Mesenchymal stem cell (in vitro differentiated cells and primary cell): Measurements from ENCODE around the gene BRCA1.
"Not testable (repeated sequence)": the region's sequence is repeated elsewhere in the genome, so short reads cannot be mapped to it uniquely, and the experiment has no call there.

Experiments used
- DNase-seq: peaks from one replicate; pipeline ENCODE4 v3.0.0-alpha.2; 2013
- H2AFZ ChIP-seq: one replicate; pipeline ENCODE4 v1.6.1; 2013; ENCODE audit warnings: low read depth, mild to moderate bottlenecking, control low read depth, inconsistent platforms, low read length, moderate library complexity
- H2AK5ac ChIP-seq: 2 replicates; pipeline ENCODE4 v1.6.1; 2013; ENCODE audit warnings: low read length, moderate library complexity, mild to moderate bottlenecking, inconsistent platforms; ENCODE audit not compliant: severe bottlenecking
- H2BK120ac ChIP-seq: one replicate; pipeline ENCODE4 v1.6.1; 2013; ENCODE audit warnings: low read depth, mild to moderate bottlenecking, inconsistent platforms, low read length, moderate library complexity
- H2BK12ac ChIP-seq, 2 experiments: one replicate each; pipeline ENCODE4 v1.6.1; 2013; ENCODE audit warnings: inconsistent platforms in 2 of 2, low read length in 2 of 2, mild to moderate bottlenecking in 2 of 2, moderate library complexity in 2 of 2, control low read depth in 1 of 2
- H2BK15ac ChIP-seq: one replicate; pipeline ENCODE4 v1.6.1; 2013; ENCODE audit warnings: mild to moderate bottlenecking, low read depth, inconsistent platforms; ENCODE audit not compliant: poor library complexity, severe bottlenecking
- H2BK5ac ChIP-seq: 2 replicates; pipeline ENCODE4 v1.6.1; 2013; ENCODE audit warnings: low read depth, mild to moderate bottlenecking, low read length, control low read depth, inconsistent platforms; ENCODE audit not compliant: poor library complexity, severe bottlenecking
- H3K14ac ChIP-seq, 2 experiments: one replicate each; pipeline ENCODE4 v1.6.1; 2013; ENCODE audit warnings: inconsistent platforms in 2 of 2, low read length in 2 of 2, control low read depth in 1 of 2, mild to moderate bottlenecking in 1 of 2, moderate library complexity in 1 of 2
- H3K18ac ChIP-seq, 2 experiments: one replicate each; pipeline ENCODE4 v1.6.1; 2013; ENCODE audit warnings: inconsistent platforms in 2 of 2, low read length in 2 of 2, control low read depth in 1 of 2, low read depth in 1 of 2, mild to moderate bottlenecking in 1 of 2
- H3K23ac ChIP-seq, 2 experiments: one replicate each; pipeline ENCODE4 v1.6.1; 2013; ENCODE audit warnings: inconsistent platforms in 2 of 2, low read length in 2 of 2, mild to moderate bottlenecking in 2 of 2, moderate library complexity in 2 of 2, control low read depth in 1 of 2
- H3K27ac ChIP-seq: 2 replicates; pipeline ENCODE4 v1.5.1; 2013; ENCODE audit warnings: mild to moderate bottlenecking, moderate library complexity, low read length, control low read depth, inconsistent platforms; ENCODE audit not compliant: poor library complexity, severe bottlenecking
- H3K27me3 ChIP-seq, 2 experiments: 2 replicates each; pipeline versions ENCODE4 v1.6.1 to v1.7.0; 2013; ENCODE audit warnings: low read length in 2 of 2, mild to moderate bottlenecking in 2 of 2, moderate library complexity in 2 of 2, control low read depth in 1 of 2, inconsistent platforms in 1 of 2; ENCODE audit not compliant: control insufficient read depth in 1 of 2, insufficient read depth in 1 of 2
- H3K36me3 ChIP-seq, 2 experiments: 2 replicates each; pipeline versions ENCODE4 v1.6.1 to v1.7.0; 2013; ENCODE audit warnings: low read length in 2 of 2, control low read depth in 1 of 2, inconsistent platforms in 1 of 2, low read depth in 1 of 2, mild to moderate bottlenecking in 1 of 2; ENCODE audit not compliant: insufficient read depth in 2 of 2, control insufficient read depth in 1 of 2
- H3K4ac ChIP-seq, 2 experiments: one replicate each; pipeline ENCODE4 v1.6.1; 2013; ENCODE audit warnings: inconsistent platforms in 2 of 2, low read length in 2 of 2, mild to moderate bottlenecking in 2 of 2, moderate library complexity in 2 of 2, control low read depth in 1 of 2, low read depth in 1 of 2
- H3K4me1 ChIP-seq: 2 replicates; pipeline ENCODE4 v1.6.1; 2013; ENCODE audit warnings: low read depth, low read length, control low read depth; ENCODE audit not compliant: control insufficient read depth, insufficient read depth
- H3K4me2 ChIP-seq: 2 replicates; pipeline ENCODE4 v1.6.1; 2013; ENCODE audit warnings: low read length, mild to moderate bottlenecking, inconsistent platforms; ENCODE audit not compliant: poor library complexity, severe bottlenecking
- H3K4me3 ChIP-seq, 2 experiments: 2 replicates each; pipeline versions ENCODE4 v1.5.1 to v1.7.0; 2013; ENCODE audit warnings: low read length in 2 of 2, mild to moderate bottlenecking in 2 of 2, control low read depth in 1 of 2, low read depth in 1 of 2; ENCODE audit not compliant: insufficient read depth in 1 of 2
- H3K79me1 ChIP-seq: replicated peaks from 2 replicates; pipeline ENCODE4 v1.6.1; 2013; ENCODE audit warnings: mild to moderate bottlenecking, control low read depth, low read length, inconsistent platforms; ENCODE audit not compliant: poor library complexity, severe bottlenecking
- H3K9ac ChIP-seq: 2 replicates; pipeline ENCODE4 v1.7.0; 2013; ENCODE audit warnings: mild to moderate bottlenecking, low read length, moderate library complexity
- H3K9me3 ChIP-seq: 2 replicates; pipeline ENCODE4 v1.7.0; 2013; ENCODE audit warnings: mild to moderate bottlenecking, low read length; ENCODE audit not compliant: control insufficient read depth
- H4K8ac ChIP-seq: one replicate; pipeline ENCODE4 v1.6.1; 2013; ENCODE audit warnings: inconsistent platforms, mild to moderate bottlenecking, low read length, moderate library complexity
- H4K91ac ChIP-seq: one replicate; pipeline ENCODE4 v1.6.1; 2013; ENCODE audit warnings: mild to moderate bottlenecking, low read length, inconsistent platforms
- whole genome bisulfite sequencing: methylation state at CpG from one replicate; pipeline ENCODE4 v1.1.7; 2013; ENCODE audit warnings: mixed read lengths; 5-methylcytosine and 5-hydroxymethylcytosine counted together

BRCA1 gene

DNA sequence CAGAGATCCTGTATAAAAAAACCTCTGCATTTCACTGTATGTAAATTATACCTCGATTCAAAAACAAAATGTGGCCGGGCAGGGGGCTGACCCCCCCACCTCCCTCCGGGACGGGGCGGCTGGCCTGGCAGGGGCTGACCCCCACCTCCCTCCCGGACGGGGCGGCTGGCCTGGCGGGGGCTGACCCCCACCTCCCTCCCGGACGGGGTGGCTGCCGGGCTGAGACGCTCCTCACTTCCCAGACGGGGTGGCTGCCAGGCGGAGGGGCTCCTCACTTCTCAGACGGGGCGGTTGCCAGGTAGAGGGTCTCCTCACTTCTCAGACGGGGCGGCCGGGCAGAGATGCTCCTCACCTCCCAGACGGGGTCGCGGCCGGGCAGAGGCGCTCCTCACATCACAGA, 34.1 kb upstream of the BRCA1 start:
- not testable (repeated sequence) for H3K9me3 ChIP-seq, H3K27ac ChIP-seq, H2BK12ac ChIP-seq, H2AK5ac ChIP-seq, H3K4ac ChIP-seq, H3K23ac ChIP-seq, H2AFZ ChIP-seq, H3K79me1 ChIP-seq, H4K8ac ChIP-seq, H4K91ac ChIP-seq, H3K14ac ChIP-seq, H3K4me1 ChIP-seq, H3K27me3 ChIP-seq, DNase-seq, H3K18ac ChIP-seq, H2BK15ac ChIP-seq, H3K4me2 ChIP-seq, H2BK120ac ChIP-seq, H3K4me3 ChIP-seq, H2BK5ac ChIP-seq, H3K9ac ChIP-seq
- peaks cover 4 to 21% of the 10 kb centered on the region in 2 experiments for H3K36me3 ChIP-seq
- 96% methylated on average over 7 of the region's 25 CpGs for WGBS

DNA sequence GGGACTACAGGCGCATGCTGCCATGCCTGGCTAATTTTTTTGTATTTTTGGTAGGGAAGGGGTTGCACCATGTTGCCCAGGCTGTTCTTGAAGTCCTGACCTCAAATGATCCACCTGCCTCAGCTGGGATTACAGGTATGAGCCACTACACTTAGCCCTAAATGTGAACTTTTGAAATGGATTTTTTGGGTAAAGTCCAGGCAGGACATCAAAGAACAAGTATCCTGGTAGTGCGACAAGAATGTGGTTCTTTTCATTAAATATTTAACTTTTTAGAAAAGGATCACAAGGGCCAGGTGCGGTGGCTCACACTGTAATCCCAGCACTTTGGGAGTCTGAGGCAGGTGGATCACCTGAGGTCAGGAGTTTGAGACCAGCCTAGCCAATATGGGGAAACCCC, 30.5 kb upstream of the BRCA1 start:
- Histone ChIP-seq H3K27me3 (no peaks in the 10 kb centered on the region), H2BK12ac (no peak overlapping the region), H3K9me3 (no peaks in the 10 kb centered on the region), H2AK5ac (no peak overlapping the region), H4K91ac (no peak overlapping the region), H4K8ac (no peak overlapping the region), H2BK15ac (no peak overlapping the region), H3K4ac (no peak overlapping the region), H3K79me1 (peaks cover 2% of the 10 kb centered on the region), H3K4me1 (no peaks in the 10 kb centered on the region), H3K9ac (no peak overlapping the region), H2BK120ac (no peak overlapping the region), H3K23ac (no peak overlapping the region), H2BK5ac (no peak overlapping the region), H3K27ac (no peak overlapping the region), H3K18ac (no peak overlapping the region), H3K4me3 (no peak overlapping the region), H3K36me3 (peaks cover 4 to 14% of the 10 kb centered on the region in 2 experiments), H2AFZ (no peak overlapping the region), H3K4me2 (no peak overlapping the region), H3K14ac (no peak overlapping the region)
- DNase-seq: no peak
- 100% methylated on average over 2 of the region's 3 CpGs for WGBS

DNA sequence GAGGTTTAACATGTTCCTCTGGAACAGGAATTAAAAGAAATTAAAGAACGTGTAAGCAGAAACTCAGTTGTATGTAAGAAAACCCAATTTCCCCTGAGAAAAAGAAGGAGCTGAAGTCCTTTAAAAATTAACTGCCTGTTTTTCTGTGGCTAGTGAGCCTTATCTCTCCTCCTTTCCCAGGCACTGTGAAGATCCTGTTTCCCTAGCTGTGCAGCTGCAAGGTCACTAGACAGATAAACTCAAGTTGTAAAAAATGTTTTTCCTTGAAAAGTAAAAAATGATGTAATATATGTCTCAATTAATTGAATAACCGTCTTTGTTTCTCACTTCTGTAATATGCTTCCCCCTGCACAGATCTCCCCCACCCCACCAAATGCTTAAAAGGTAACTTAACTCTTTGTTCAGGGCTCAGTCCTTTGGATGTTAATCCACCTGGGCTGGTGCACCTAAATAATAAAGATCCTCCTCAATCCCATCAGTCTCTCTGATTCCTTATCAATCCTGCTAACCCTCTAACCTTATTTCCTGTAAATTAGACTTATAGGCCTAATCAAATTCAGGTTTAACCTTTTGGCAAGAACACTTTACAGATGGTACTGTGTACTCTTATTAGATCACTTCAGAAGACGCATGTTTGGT, 28.2 kb upstream of the BRCA1 start:
- not testable (repeated sequence) for H3K36me3 ChIP-seq, H2BK12ac ChIP-seq, H3K14ac ChIP-seq, H2BK15ac ChIP-seq, H2AFZ ChIP-seq, H3K9me3 ChIP-seq, H3K27ac ChIP-seq, H3K18ac ChIP-seq, H3K79me1 ChIP-seq, H3K23ac ChIP-seq, H3K27me3 ChIP-seq, H2BK5ac ChIP-seq, H3K9ac ChIP-seq, H3K4ac ChIP-seq, H2AK5ac ChIP-seq, H4K8ac ChIP-seq, DNase-seq, H3K4me1 ChIP-seq, H4K91ac ChIP-seq, H3K4me2 ChIP-seq, H2BK120ac ChIP-seq, H3K4me3 ChIP-seq
- over 99% methylated on average over 3 of the region's 3 CpGs for WGBS

DNA sequence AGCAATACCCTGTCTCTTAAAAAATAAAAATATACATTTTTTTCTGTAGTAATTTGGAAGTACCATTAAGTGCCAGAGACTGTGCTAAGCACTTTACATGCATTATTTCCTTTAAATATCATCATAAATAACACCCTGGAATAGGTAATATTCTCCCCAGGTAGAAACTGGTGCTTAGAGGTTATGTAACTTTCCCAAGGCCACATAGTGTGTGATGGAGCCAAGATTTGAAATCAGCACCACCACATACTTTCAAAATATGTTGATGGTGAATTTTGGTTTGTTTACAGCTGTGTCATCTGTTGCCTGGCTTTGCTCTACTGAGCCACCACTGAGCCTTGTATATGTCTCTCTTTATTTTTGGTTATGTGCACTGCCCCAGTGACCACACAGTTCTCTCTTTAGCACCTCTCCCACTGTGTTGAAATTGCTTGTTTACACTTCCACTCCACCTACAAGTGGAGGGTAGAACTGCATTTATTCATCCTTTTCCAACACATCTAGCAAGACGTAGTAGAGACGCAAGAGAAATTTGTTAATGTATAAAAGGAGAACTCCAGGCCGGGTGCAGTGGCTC, 26.8 kb upstream of the BRCA1 start:
- 92% methylated on average over 3 of the region's 3 CpGs for WGBS

More for the DNA sequence above, 26.8 kb upstream of the BRCA1 start:
- no peak overlapping the region for H2BK15ac ChIP-seq
- no peaks in the 10 kb centered on the region for H3K27me3 ChIP-seq
- no peak overlapping the region for H4K91ac ChIP-seq
- no peak overlapping the region for H2BK12ac ChIP-seq
- H3K4me1 ChIP-seq: no peaks in the 10 kb centered on the region
- no peak overlapping the region for H3K14ac ChIP-seq
- H3K9me3 ChIP-seq: no peaks in the 10 kb centered on the region
- H4K8ac ChIP-seq: no peak overlapping the region
- H2BK5ac ChIP-seq: no peak overlapping the region
- no peak overlapping the region for H3K27ac ChIP-seq
- H3K4me2 ChIP-seq: no peak overlapping the region
- peaks cover 2% of the 10 kb centered on the region for H3K79me1 ChIP-seq
- H3K4me3 ChIP-seq: no peak overlapping the region
- no peak for DNase-seq
- H3K18ac ChIP-seq: no peak overlapping the region
- no peak overlapping the region for H3K9ac ChIP-seq
- no peak overlapping the region for H2BK120ac ChIP-seq
- H3K36me3 ChIP-seq: peaks cover 0 to 10% of the 10 kb centered on the region in 2 experiments
- no peak overlapping the region for H3K23ac ChIP-seq
- H3K4ac ChIP-seq: no peak overlapping the region
- no peak overlapping the region for H2AK5ac ChIP-seq
- no peak overlapping the region for H2AFZ ChIP-seq
